ENCODE results near the gene ZNF839. TPM values are rescaled to one million over a fixed set of nuclear protein-coding genes. Genes with fewer than 3 reads are reported as not detected.
"Not testable (repeated sequence)": the region's sequence is repeated elsewhere in the genome, so short reads cannot be mapped to it uniquely, and the experiment has no call there.

The ZNF839 gene
- polyA plus RNA-seq, 1 experiment: 7.1 TPM

- Histone ChIP-seq H3K27ac (ENCODE audit: low read depth, low read length) (no peak overlapping the region), H3K9me3 (ENCODE audit: control insufficient read depth, insufficient read depth, low read length) (no peaks in the 10 kb centered on the region), H3K4me3 (ENCODE audit: low read depth, low read length) (no peak overlapping the region), H3K27me3 (ENCODE audit: control insufficient read depth, insufficient read depth, low read length) (no peaks in the 10 kb centered on the region)
- ChIA-PET CTCF (no interaction called here), POLR2A (no interaction called here)
- TF ChIP-seq CTCF (IDR thresholded peaks at IDR 0.05; ENCODE audit: low read depth, low read length): no peak
- no peak for DNase-seq (ENCODE audit: low read depth, low spot score)
Measured at GRCh38 chr14:102326583-102326982, 7.0 kb downstream of the ZNF839 start.

- POLR2A ChIA-PET; H3K27me3 ChIP-seq (ENCODE audit: control insufficient read depth, insufficient read depth, low read length); CTCF ChIA-PET; H3K27ac ChIP-seq (ENCODE audit: low read depth, low read length); DNase-seq (ENCODE audit: low read depth, low spot score); H3K4me3 ChIP-seq (ENCODE audit: low read depth, low read length); H3K9me3 ChIP-seq (ENCODE audit: control insufficient read depth, insufficient read depth, low read length): not testable (repeated sequence)
Measured at GRCh38 chr14:102329381-102329780, 9.8 kb downstream of the ZNF839 start.

- no peak for TF ChIP-seq CTCF (IDR thresholded peaks at IDR 0.05; ENCODE audit: low read depth, low read length)
- H3K27me3 ChIP-seq (ENCODE audit: control insufficient read depth, insufficient read depth, low read length): no peaks in the 10 kb centered on the region
- no peak overlapping the region for H3K4me3 ChIP-seq (ENCODE audit: low read depth, low read length)
- POLR2A ChIA-PET: no interaction called here
- H3K27ac ChIP-seq (ENCODE audit: low read depth, low read length): no peak overlapping the region
- no peaks in the 10 kb centered on the region for H3K9me3 ChIP-seq (ENCODE audit: control insufficient read depth, insufficient read depth, low read length)
- CTCF ChIA-PET: no interaction called here
- DNase-seq (ENCODE audit: low read depth, low spot score): no peak
Measured at GRCh38 chr14:102330806-102331205, 11.3 kb downstream of the ZNF839 start.

- ChIA-PET POLR2A (interaction anchor here (0.7 kb wide), 1 partner anchor 13 kb away, joined by 9 read pairs; no protein-coding TSS in a partner anchor), CTCF (no interaction called here)
- no peak for TF ChIP-seq CTCF (IDR thresholded peaks at IDR 0.05; ENCODE audit: low read depth, low read length)
- Histone ChIP-seq H3K9me3 (ENCODE audit: control insufficient read depth, insufficient read depth, low read length) (no peaks in the 10 kb centered on the region), H3K27ac (ENCODE audit: low read depth, low read length) (no peak overlapping the region), H3K27me3 (ENCODE audit: control insufficient read depth, insufficient read depth, low read length) (no peaks in the 10 kb centered on the region), H3K4me3 (ENCODE audit: low read depth, low read length) (no peak overlapping the region)
- no peak for DNase-seq (ENCODE audit: low read depth, low spot score)
Measured at GRCh38 chr14:102333390-102333789, 13.8 kb downstream of the ZNF839 start.

GRCh38 chr14:102333795-102334705, 14.5 kb downstream of the ZNF839 start:
- CTCF ChIA-PET: no interaction called here
- no peak for DNase-seq (ENCODE audit: low read depth, low spot score)
- no peak for TF ChIP-seq CTCF (IDR thresholded peaks at IDR 0.05; ENCODE audit: low read depth, low read length)
- Histone ChIP-seq H3K27ac (ENCODE audit: low read depth, low read length) (no peak overlapping the region), H3K9me3 (ENCODE audit: control insufficient read depth, insufficient read depth, low read length) (no peaks in the 10 kb centered on the region), H3K4me3 (ENCODE audit: low read depth, low read length) (no peak overlapping the region), H3K27me3 (ENCODE audit: control insufficient read depth, insufficient read depth, low read length) (no peaks in the 10 kb centered on the region)
- POLR2A ChIA-PET: interaction anchor here (0.7 kb wide), 1 partner anchor 13 kb away, joined by 9 read pairs; no protein-coding TSS in a partner anchor

Measured in AG04450 (cell line).